H54 (cell line): Measurements from ENCODE around the gene SH2D4B.
A peak's percentile ranks its signal among the peaks of the same experiment; 100 is the strongest.

Source experiments
- DNase-seq: peaks from one replicate; pipeline ENCODE4 v3.0.0; 2011; ENCODE audit warnings: low spot score, mixed read lengths; ENCODE audit not compliant: insufficient read length
- FAIRE-seq: peaks from 3 replicates; lab custom pipeline; 2011; peaks lifted over from hg19 to GRCh38; lab: Jason Lieb, UNC
- POLR2A ChIP-seq: IDR thresholded peaks from 2 replicates; pipeline ENCODE4 v1.6.1; 2011; ENCODE audit warnings: low read depth, mild to moderate bottlenecking, low read length

SH2D4B gene

GRCh38 chr10:80596391-80597257 is 58.9 kb downstream of the SH2D4B start:
- no peak for TF ChIP-seq POLR2A
- FAIRE-seq = peak; percentile 88
- peak; percentile 62 for DNase-seq

DNA sequence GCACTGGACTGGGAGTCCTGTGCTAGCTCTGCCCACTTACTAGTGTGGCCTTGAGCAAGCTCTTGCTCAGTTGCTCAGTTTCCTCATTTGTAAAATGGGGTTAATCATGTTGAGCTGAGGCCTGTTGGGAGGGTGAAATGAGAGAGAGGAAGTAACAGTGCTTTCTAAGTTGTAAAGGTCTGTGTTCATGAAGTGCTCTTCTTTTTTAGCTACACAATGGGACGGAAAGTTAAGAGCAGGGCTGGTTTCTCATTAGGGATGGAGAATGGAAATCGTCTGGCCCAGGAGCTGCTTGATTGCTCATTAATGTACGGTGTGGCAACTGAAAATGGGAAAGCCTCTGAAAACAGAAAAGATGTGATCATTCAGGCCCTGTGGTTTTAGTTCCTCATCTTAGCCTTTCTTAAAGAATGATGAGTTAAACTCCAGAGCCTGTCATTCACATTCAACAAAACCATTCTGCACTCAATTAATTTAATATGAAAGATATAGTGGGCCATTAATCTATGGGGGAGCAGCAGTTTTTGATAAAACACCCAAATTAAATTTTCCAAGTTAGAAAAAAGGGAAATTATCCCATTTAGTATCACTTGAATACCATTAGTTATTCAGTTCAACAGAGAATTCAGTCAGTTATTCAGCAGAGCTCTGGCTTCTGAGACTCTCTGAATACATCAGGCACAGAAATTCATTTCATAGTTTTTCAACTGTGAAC is 60.5 kb downstream of the SH2D4B start:
- DNase-seq (no peak), FAIRE-seq (no peak)
- TF ChIP-seq POLR2A = no peak

DNA sequence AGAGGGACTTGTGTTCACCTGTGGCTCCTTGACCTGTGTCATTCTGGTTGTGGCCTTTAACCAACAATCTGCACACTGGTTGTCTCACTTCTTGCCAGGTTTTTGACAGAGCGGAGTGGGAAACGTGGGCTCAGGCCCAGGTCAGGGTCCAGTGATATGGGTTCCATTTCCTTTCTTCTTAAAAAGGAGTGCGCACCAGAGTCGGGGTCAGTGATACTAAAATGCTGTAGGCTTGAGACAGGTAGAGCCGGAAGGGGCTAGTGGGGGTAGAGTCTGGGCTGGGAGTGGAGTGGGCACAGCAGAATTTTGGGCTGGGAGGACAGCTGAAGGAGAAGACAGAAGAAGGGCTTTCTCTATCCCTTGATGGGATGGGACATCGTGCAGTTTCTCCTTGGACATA is 61.2 kb downstream of the SH2D4B start:
- no peak for FAIRE-seq
- DNase-seq = no peak
- no peak for TF ChIP-seq POLR2A

GRCh38 chr10:80599424-80599847 is 61.7 kb downstream of the SH2D4B start:
- DNase-seq (peak; percentile 68), FAIRE-seq (no peak)
- no peak for TF ChIP-seq POLR2A

DNA sequence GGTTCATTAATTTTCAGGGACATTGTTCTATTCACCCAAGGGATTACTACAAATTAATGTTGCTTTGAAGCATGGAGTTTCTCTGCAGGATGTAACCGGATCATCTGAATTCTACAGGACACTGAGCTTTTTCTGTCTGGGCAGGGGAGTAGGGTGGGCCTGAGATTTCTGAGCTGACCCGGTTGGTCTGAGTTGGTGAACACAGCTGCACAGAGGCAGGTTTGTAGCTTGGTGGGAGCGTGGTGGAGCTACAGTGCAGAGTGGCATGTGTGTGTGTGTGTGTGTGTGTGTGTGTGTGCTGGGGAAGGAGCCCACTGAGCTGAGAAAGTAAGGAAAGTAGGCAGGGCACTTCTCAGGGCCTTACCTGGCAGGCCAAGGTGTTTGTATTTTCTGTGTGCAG is 62.6 kb downstream of the SH2D4B start:
- FAIRE-seq (no peak), DNase-seq (no peak)
- TF ChIP-seq POLR2A = no peak

DNA sequence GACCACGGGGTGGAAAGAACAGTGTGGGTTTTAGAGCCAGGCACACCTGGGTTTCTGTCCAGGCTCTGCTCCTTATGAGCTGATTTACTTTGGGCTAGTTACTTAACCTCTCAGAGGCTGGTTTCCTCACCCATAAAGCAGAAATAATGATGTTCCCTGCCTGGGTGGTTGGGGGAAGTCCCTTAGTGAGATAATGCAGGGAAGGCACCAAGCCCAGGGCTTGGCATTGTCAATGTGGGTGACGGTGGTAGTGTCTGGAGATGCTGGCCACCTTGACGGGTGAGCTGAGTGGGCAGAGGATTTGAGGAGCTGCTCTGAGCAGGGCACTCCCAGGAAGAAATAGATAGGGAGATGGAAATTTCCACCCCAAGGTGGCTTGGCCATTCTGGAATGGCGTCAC is 65.2 kb downstream of the SH2D4B start:
- DNase-seq = no peak
- TF ChIP-seq POLR2A = no peak
- FAIRE-seq = no peak

DNA sequence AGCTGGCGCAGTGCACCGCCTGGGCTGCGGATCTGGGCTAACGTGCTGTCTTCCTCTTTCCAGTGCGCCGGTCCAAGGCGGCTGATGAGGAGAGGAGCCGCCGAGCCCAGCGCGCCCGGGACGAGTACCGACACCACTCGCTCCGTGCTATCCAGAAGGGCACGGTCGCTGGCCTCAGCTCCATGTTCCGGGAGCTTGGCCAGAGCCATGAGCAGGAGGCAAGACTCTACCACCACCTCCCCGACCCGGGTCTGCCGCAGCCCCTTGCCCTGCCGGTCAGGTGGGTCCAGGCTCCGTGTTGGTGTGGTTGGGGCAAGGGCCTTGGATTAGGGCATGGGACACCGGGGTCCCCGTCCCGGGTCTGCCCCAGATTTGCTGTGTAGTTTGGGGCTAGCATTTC is 65.8 kb downstream of the SH2D4B start:
- no peak for TF ChIP-seq POLR2A
- FAIRE-seq (no peak), DNase-seq (no peak)

DNA sequence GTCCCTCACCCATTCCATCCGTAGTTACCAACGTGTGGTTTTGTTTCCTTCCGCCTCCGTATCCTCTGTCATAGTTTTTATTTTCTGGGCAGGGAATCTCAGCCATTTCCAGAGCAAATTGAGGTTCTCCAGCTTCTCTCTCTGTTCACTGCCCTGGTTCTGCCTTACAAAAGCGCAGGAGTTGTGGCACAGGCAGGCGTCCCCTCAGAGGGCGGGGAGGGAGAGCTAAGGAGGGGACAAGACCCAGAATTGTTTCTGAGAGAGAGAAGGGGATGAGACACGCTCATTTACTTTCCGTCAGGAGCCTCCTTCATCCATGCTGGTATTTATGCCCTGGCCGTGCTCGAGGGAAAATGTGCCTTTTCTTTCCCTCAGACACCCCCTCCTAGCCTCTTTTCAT is 71.0 kb downstream of the SH2D4B start:
- FAIRE-seq (no peak), DNase-seq (no peak)
- TF ChIP-seq POLR2A = no peak

DNA sequence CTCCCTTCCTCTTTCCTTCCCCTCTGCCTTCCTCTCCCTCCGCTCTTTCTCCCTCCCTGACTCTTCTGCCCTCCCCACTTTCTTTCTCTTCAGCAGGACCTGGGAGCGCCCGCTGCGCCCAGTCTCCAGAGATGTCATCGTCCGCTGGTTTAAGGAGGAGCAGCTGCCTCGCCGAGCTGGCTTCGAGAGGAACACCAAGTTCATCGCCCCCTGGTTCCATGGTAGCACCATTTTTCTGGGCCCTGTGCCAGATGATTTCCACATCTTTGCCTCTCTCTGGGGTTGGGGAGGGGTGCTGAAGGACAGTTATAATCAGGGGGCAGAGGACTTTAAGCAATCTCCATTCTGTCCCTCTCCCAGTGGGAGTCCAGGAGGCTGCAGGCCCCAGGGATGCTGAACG is 71.6 kb downstream of the SH2D4B start:
- DNase-seq (no peak), FAIRE-seq (no peak)
- TF ChIP-seq POLR2A = no peak

DNA sequence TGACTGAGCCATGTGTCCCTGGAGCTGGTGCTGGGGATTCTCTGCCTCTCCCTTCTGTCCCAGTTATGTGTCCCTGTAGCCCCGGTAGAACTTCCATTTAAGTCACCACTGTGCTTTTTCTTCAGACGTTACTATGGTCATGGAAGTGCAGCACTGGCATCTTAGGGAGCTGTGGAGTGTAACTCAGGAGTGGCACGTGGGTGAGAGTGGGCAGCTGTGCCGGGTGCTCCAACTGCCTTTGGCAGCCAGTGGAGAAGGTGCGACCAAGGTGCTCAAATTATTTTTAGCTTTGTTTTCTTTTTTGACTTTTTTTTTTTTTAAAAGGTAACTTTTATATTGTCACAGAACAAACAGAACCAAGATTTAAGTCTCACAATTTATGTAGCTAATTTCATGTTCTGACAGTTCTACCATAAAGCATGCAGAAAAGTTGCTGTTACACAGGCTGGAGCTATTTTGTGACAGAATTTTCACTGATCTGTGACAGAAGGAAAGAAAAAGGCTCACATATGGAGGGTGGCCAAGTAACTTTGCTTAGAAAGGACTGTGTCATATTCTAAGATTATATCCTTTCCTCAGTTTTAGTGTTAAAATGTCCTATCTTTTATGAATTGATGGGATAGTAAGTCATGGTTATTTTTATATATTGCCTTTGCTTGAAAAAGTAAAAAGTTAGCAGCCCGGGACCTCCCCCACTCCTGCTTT is 73.9 kb downstream of the SH2D4B start:
- TF ChIP-seq POLR2A = no peak
- no peak for DNase-seq
- FAIRE-seq = no peak

GRCh38 chr10:80612261-80612660 is 74.6 kb downstream of the SH2D4B start:
- no peak for DNase-seq
- FAIRE-seq = no peak
- no peak for TF ChIP-seq POLR2A

GRCh38 chr10:80613466-80614170 is 75.9 kb downstream of the SH2D4B start:
- no peak for TF ChIP-seq POLR2A
- FAIRE-seq = no peak
- no peak for DNase-seq
